GM12801 (cell line): ENCODE data around the gene RANBP2.

Experiments
- CTCF ChIP-seq: IDR thresholded peaks from one replicate; pipeline ENCODE4 v1.5.1; 2011; ENCODE audit warnings: control low read depth; ENCODE audit not compliant: insufficient read length; ENCODE audit errors: extremely low read depth

The RANBP2 gene

GRCh38 chr2:108778857-108779256, 59.6 kb downstream of the RANBP2 start:
- TF ChIP-seq CTCF, result no peak

- TF ChIP-seq CTCF, result no peak
These were observed 66.7 kb downstream of the RANBP2 start for GRCh38 chr2:108786008-108786353.

GRCh38 chr2:108786354-108787215, 67.3 kb downstream of the RANBP2 start, which contains the start of gene CCDC138:
Gene CCDC138 (plus strand): TSS chr2:108786771. CDS start chr2:108786823, 52 bp downstream.
- no peak for TF ChIP-seq CTCF

- no peak for TF ChIP-seq CTCF
These were observed 67.9 kb downstream of the RANBP2 start for GRCh38 chr2:108787216-108787541.

GRCh38 chr2:108803045-108803736, 83.9 kb downstream of the RANBP2 start:
- TF ChIP-seq CTCF, result no peak

GRCh38 chr2:108805032-108805431, 85.8 kb downstream of the RANBP2 start:
- no peak for TF ChIP-seq CTCF

- no peak for TF ChIP-seq CTCF
These were observed 86.5 kb downstream of the RANBP2 start for GRCh38 chr2:108805782-108806181.
